Liver (tissue), 9 donors: ENCODE measurements around the gene CTU1. TPM values are rescaled to one million over a fixed set of nuclear protein-coding genes. Genes with fewer than 3 reads are reported as not detected.

ENCODE experiments used
- DNase-seq: peaks from one replicate; pipeline ENCODE4 v3.0.0-alpha.2; 2017; ENCODE audit warnings: low spot score
- H3K27ac ChIP-seq, 2 donors: one replicate each; pipeline ENCODE4 v1.7.0; 2013; ENCODE audit warnings: inconsistent platforms in 2 of 2, low read length in 2 of 2, control low read depth in 1 of 2, low read depth in 1 of 2, mild to moderate bottlenecking in 1 of 2
- H3K27me3 ChIP-seq, 4 donors: one replicate each; pipeline versions ENCODE4 v1.6.1 to v1.7.0; 2013; ENCODE audit warnings: low read length in 3 of 4, inconsistent platforms in 1 of 4, mild to moderate bottlenecking in 1 of 4, moderate library complexity in 1 of 4; ENCODE audit not compliant: control insufficient read depth in 4 of 4, insufficient read depth in 4 of 4
- H3K36me3 ChIP-seq, 4 donors: one replicate each; pipeline versions ENCODE4 v1.6.1 to v1.7.0; 2013; ENCODE audit warnings: low read length in 3 of 4, mild to moderate bottlenecking in 3 of 4, low read depth in 1 of 4, moderate library complexity in 1 of 4; ENCODE audit not compliant: control insufficient read depth in 4 of 4, insufficient read depth in 3 of 4
- H3K4me1 ChIP-seq, 4 donors: one replicate each; pipeline versions ENCODE4 v1.6.1 to v1.7.0; 2013; ENCODE audit warnings: low read length in 3 of 4, mild to moderate bottlenecking in 3 of 4, moderate library complexity in 1 of 4; ENCODE audit not compliant: control insufficient read depth in 4 of 4, insufficient read depth in 4 of 4
- H3K4me3 ChIP-seq, 3 donors: one replicate each; pipeline versions ENCODE4 v1.6.1 to v1.7.0; 2013; ENCODE audit warnings: low read length in 3 of 3, control low read depth in 1 of 3, low read depth in 1 of 3, mild to moderate bottlenecking in 1 of 3
- H3K9ac ChIP-seq, 2 donors: one replicate each; pipeline ENCODE4 v1.7.0; 2013; ENCODE audit warnings: low read length in 2 of 2, mild to moderate bottlenecking in 2 of 2, moderate library complexity in 2 of 2, control low read depth in 1 of 2, low read depth in 1 of 2
- H3K9me3 ChIP-seq, 4 donors: one replicate each; pipeline versions ENCODE4 v1.6.1 to v1.7.0; 2013; ENCODE audit warnings: low read length in 3 of 4; ENCODE audit not compliant: control insufficient read depth in 4 of 4
- CTCF ChIP-seq: fragments of 150-350 bp; IDR thresholded peaks from 2 replicates; pipeline ENCODE4 v1.5.1; 2017; ENCODE audit warnings: improper control_type of control experiment, low read depth, low read length; ENCODE audit not compliant: missing input control
- EGR1 ChIP-seq, 2 donors: IDR thresholded peaks; 2 replicates each; pipeline ENCODE4 v1.6.1; 2016 to 2018; ENCODE audit warnings: antibody characterized with exemption in 2 of 2, low read depth in 2 of 2
- FOXA1 ChIP-seq: IDR thresholded peaks from 2 replicates; pipeline ENCODE4 v1.6.1; 2016; ENCODE audit warnings: antibody characterized with exemption
- FOXA2 ChIP-seq: IDR thresholded peaks from 2 replicates; pipeline ENCODE4 v1.6.1; 2016; ENCODE audit warnings: antibody characterized with exemption
- GABPA ChIP-seq, 2 donors: IDR thresholded peaks in 1 of 2; conservative IDR thresholded peaks in 1 of 2; 2 replicates each; pipeline ENCODE4 v1.6.1; 2016; ENCODE audit warnings: antibody characterized with exemption in 2 of 2, mild to moderate bottlenecking in 1 of 2, moderate library complexity in 1 of 2
- HNF4A ChIP-seq, 2 donors: conservative IDR thresholded peaks; 2 replicates each; pipeline ENCODE4 v1.6.1; 2016; ENCODE audit warnings: antibody characterized with exemption in 2 of 2, mild to moderate bottlenecking in 2 of 2
- HNF4G ChIP-seq: IDR thresholded peaks from 2 replicates; pipeline ENCODE4 v1.6.1; 2016; ENCODE audit warnings: antibody characterized with exemption
- JUND ChIP-seq, 2 donors: IDR thresholded peaks; 2 replicates each; pipeline ENCODE4 v1.6.1; 2016; ENCODE audit warnings: antibody characterized with exemption in 2 of 2
- NR2F2 ChIP-seq: IDR thresholded peaks from 2 replicates; pipeline ENCODE4 v1.6.1; 2016; ENCODE audit warnings: antibody characterized with exemption
- RAD21 ChIP-seq, 2 donors: IDR thresholded peaks; 2 replicates each; pipeline ENCODE4 v1.6.1; 2016; ENCODE audit warnings: antibody characterized with exemption in 2 of 2, mild to moderate bottlenecking in 2 of 2
- REST ChIP-seq: IDR thresholded peaks from 2 replicates; pipeline ENCODE4 v1.6.1; 2016; ENCODE audit warnings: antibody characterized with exemption, mild to moderate bottlenecking
- RXRA ChIP-seq, 2 donors: IDR thresholded peaks; 2 replicates each; pipeline ENCODE4 v1.6.1; 2017 to 2018; ENCODE audit warnings: antibody characterized with exemption in 2 of 2, mild to moderate bottlenecking in 1 of 2
- SP1 ChIP-seq: IDR thresholded peaks from 2 replicates; pipeline ENCODE4 v1.6.1; 2018; ENCODE audit warnings: antibody characterized with exemption, mild to moderate bottlenecking
- TAF1 ChIP-seq: conservative IDR thresholded peaks from 2 replicates; pipeline ENCODE4 v1.6.1; 2016; ENCODE audit warnings: antibody characterized with exemption, mild to moderate bottlenecking
- YY1 ChIP-seq: IDR thresholded peaks from 2 replicates; pipeline ENCODE4 v1.6.1; 2016; ENCODE audit warnings: antibody characterized with exemption, mild to moderate bottlenecking
- ZBTB33 ChIP-seq: IDR thresholded peaks from 2 replicates; pipeline ENCODE4 v1.6.1; 2016; ENCODE audit warnings: antibody characterized with exemption
- WGBS: extraction: QIAGEN DNeasy Blood & Tissue Kit; methylation state at CpG from one replicate; pipeline ENCODE4 v1.1.7; 2013; 5-methylcytosine and 5-hydroxymethylcytosine counted together
- polyA plus RNA-seq, 2 donors: library from polyadenylated mRNA; stranded (reverse) in 1 of 2; unstranded in 1 of 2; fragments of 200-250 nt in 1 of 2; fragments of >200 nt in 1 of 2; fragmentation: Nextera tagmentation in 1 of 2; extraction: Ambion mirVana in 1 of 2; gene quantifications; one replicate each; pipeline versions ENCODE4 v1.2.1 to v1.2.3, GENCODE V29; 2013 to 2015
- total RNA-seq, 2 donors: library from RNA; depleted of rRNA; stranded (reverse); fragments of >200 nt; gene quantifications; one replicate each; pipeline ENCODE4 v1.2.3, GENCODE V29; 2014
- TF ChIP-seq, protein P1 (sequence below): IDR thresholded peaks from 2 replicates; pipeline ENCODE4 v1.6.1; 2016; ENCODE audit warnings: antibody characterized with exemption
- TF ChIP-seq, protein P2 (sequence below): IDR thresholded peaks from 2 replicates; pipeline ENCODE4 v1.6.1; 2016; ENCODE audit warnings: antibody characterized with exemption
- donor health status: healthy.
- donor health status: healthy.
- donor health status: healthy.
- donor health status: healthy.
- donor health status: healthy.

The CTU1 gene
- total and polyA plus RNA-seq, 4 donors: 0.19 to 3.7 (median 2.5) TPM

DNA sequence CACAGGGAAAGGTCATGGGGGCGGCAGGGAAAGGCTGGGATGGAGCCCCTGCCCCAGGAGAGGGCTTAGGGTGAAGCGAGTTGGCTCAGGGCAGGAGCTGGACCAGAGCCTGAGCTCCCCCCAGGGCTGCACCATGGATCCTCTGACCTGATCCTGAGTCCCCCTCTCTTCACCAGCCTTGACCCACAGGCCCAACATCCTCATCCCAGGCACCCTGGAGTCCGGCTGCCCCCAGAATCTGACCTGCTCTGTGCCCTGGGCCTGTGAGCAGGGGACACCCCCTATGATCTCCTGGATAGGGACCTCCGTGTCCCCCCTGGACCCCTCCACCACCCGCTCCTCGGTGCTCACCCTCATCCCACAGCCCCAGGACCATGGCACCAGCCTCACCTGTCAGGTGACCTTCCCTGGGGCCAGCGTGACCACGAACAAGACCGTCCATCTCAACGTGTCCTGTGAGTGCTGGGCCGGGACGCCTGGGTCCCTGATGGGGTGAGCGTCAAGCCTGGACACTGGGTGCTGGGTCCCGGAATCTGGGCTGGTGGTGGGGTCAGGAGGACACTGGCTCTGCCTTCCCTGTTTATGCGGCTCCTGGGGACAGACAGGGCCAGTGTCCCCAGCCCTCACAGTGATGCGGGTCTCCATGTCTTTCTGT is 17.3 kb upstream of the CTU1 start:
- DNase-seq: no peak
- H3K27ac ChIP-seq: peak overlapping the region; percentile 69 to 70
- no peaks in the 10 kb centered on the region for H3K27me3 ChIP-seq
- H3K9me3 ChIP-seq: no peaks in the 10 kb centered on the region
- peak overlapping the region; percentile 19 to 34 (median 26) for H3K4me3 ChIP-seq
- H3K36me3 ChIP-seq: peaks cover 0 to 2% (median 0%) of the 10 kb centered on the region in 4 donors
- peaks cover 0 to 21% (median 9%) of the 10 kb centered on the region in 4 donors for H3K4me1 ChIP-seq
- 81% methylated on average over 16 of the region's 16 CpGs for WGBS
- TF ChIP-seq TAF1 (no peak), NR2F2 (no peak), JUND (IDR thresholded peaks at IDR 0.05) (no peak), CTCF (no peak), RAD21 (IDR thresholded peaks at IDR 0.05) (no peak), REST (no peak), FOXA2 (no peak), HNF4G (no peak), YY1 (no peak), FOXA1 (no peak), ZBTB33 (no peak), EGR1 (IDR thresholded peaks at IDR 0.05; ENCODE audit: low read depth in 2 of 2) (no peak), SP1 (no peak), GABPA (IDR thresholded peaks at IDR 0.05 in 1 of 2, conservative IDR thresholded peaks at IDR 0.05 in 1 of 2) (no peak), HNF4A (conservative IDR thresholded peaks at IDR 0.05) (no peak), RXRA (IDR thresholded peaks at IDR 0.05) (no peak)
- TF ChIP-seq, protein P1, sequence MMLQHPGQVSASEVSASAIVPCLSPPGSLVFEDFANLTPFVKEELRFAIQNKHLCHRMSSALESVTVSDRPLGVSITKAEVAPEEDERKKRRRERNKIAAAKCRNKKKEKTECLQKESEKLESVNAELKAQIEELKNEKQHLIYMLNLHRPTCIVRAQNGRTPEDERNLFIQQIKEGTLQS: no peak
- TF ChIP-seq, protein P2, sequence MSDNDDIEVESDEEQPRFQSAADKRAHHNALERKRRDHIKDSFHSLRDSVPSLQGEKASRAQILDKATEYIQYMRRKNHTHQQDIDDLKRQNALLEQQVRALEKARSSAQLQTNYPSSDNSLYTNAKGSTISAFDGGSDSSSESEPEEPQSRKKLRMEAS: no peak
- H3K9ac ChIP-seq: peak overlapping the region in 1 of 2 donors; percentile 50
